DOHH2 (cell line): ENCODE data around the gene VPS4A.

Experiments used
- EZH2phosphoT487 ChIP-seq: fragments of 200-600 bp; sonication (generic); IDR thresholded peaks from 2 replicates; pipeline ENCODE4 v1.6.1; 2017; ENCODE audit warnings: borderline replicate concordance, mild to moderate bottlenecking, antibody characterized with exemption, low read length, moderate library complexity, mixed read lengths
- TF ChIP-seq, protein P1 (sequence below): fragments of 200-600 bp; sonication (generic); IDR thresholded peaks from one replicate; pipeline ENCODE4 v1.5.1; 2014; ENCODE audit warnings: antibody characterized with exemption, mild to moderate bottlenecking, low read depth, low read length; ENCODE audit not compliant: poor library complexity, severe bottlenecking

DNA sequence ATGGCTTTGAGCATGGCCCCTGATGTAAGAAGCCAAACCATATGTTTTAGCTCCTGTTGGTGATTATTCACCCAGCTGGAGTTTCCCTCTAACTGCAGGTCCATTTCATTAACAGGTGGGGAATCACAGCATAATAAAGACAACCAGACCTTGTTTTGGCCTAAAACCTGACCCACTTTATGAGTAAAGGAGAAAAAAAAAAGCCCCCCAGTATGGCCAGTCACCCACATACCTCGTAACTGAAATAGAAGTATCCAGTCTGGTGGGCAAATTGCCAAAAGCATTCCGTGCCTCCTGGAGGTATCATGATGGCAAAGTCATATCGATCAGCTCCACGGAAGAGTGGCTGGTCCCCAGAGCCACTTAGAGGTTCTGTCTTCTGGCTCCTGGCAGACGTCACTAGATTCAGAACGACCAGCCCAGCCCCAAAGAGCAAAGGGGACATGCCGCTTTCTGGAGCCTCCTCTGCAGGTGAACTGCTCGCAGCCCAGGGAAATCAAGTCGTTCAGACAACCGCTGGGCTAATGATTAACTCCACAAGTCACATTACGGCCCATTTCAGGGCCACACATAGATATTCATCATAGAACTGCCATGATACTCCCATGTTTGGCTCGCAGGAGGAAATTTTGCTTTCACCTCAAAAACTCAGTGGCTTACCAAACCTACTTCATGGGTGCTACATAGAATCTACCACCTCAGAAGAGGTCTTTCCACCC, 40.3 kb downstream of the VPS4A start, which contains the start of gene TMED6:
- TF ChIP-seq, protein P1, sequence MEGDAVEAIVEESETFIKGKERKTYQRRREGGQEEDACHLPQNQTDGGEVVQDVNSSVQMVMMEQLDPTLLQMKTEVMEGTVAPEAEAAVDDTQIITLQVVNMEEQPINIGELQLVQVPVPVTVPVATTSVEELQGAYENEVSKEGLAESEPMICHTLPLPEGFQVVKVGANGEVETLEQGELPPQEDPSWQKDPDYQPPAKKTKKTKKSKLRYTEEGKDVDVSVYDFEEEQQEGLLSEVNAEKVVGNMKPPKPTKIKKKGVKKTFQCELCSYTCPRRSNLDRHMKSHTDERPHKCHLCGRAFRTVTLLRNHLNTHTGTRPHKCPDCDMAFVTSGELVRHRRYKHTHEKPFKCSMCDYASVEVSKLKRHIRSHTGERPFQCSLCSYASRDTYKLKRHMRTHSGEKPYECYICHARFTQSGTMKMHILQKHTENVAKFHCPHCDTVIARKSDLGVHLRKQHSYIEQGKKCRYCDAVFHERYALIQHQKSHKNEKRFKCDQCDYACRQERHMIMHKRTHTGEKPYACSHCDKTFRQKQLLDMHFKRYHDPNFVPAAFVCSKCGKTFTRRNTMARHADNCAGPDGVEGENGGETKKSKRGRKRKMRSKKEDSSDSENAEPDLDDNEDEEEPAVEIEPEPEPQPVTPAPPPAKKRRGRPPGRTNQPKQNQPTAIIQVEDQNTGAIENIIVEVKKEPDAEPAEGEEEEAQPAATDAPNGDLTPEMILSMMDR: no peak
- TF ChIP-seq EZH2phosphoT487: no peak
